GM19324 (cell line): ENCODE data around the gene HIVEP3.
"Not testable (repeated sequence)": the region's sequence is repeated elsewhere in the genome, so short reads cannot be mapped to it uniquely, and the experiment has no call there.

Source experiments
- ATAC-seq: cut with Tn5 transposase; IDR thresholded peaks from one replicate; pipeline ENCODE4 v1.9.1; 2021; ENCODE audit warnings: mild to moderate bottlenecking, moderate library complexity; ENCODE audit not compliant: unreplicated experiment, low FRiP score

Gene HIVEP3

GRCh38 chr1:41918450-41919043, at the start of gene HIVEP3:
Gene HIVEP3 (minus strand): TSS chr1:41918922.
- no peak for ATAC-seq

GRCh38 chr1:41964400-41964799, 45.7 kb upstream of the HIVEP3 start:
- ATAC-seq, result no peak

GRCh38 chr1:41963636-41964035, 44.9 kb upstream of the HIVEP3 start:
- ATAC-seq, result no peak

GRCh38 chr1:41958015-41958673, 39.4 kb upstream of the HIVEP3 start:
- no peak for ATAC-seq

- no peak for ATAC-seq
These were observed 38.8 kb upstream of the HIVEP3 start for GRCh38 chr1:41957568-41957967.

GRCh38 chr1:41955461-41956159, 36.9 kb upstream of the HIVEP3 start:
- ATAC-seq, result no peak

- ATAC-seq, result no peak
These were observed 35.8 kb upstream of the HIVEP3 start for GRCh38 chr1:41954533-41954944.

GRCh38 chr1:41953291-41953690, 34.6 kb upstream of the HIVEP3 start:
- ATAC-seq, result no peak

- no peak for ATAC-seq
These were observed 33.5 kb upstream of the HIVEP3 start for GRCh38 chr1:41952208-41952607.

GRCh38 chr1:41951492-41951891, 32.8 kb upstream of the HIVEP3 start:
- not testable (repeated sequence) for ATAC-seq

- no peak for ATAC-seq
These were observed 32.1 kb upstream of the HIVEP3 start for GRCh38 chr1:41950820-41951219.

- ATAC-seq, result not testable (repeated sequence)
These were observed 27.2 kb upstream of the HIVEP3 start for GRCh38 chr1:41945946-41946345.

GRCh38 chr1:41943717-41944116, 25.0 kb upstream of the HIVEP3 start:
- no peak for ATAC-seq

GRCh38 chr1:41942278-41942677, 23.6 kb upstream of the HIVEP3 start:
- no peak for ATAC-seq

GRCh38 chr1:41941381-41941780, 22.7 kb upstream of the HIVEP3 start:
- no peak for ATAC-seq

- ATAC-seq, result no peak
These were observed 20.5 kb upstream of the HIVEP3 start for GRCh38 chr1:41939194-41939593.

- ATAC-seq, result no peak
These were observed 17.4 kb upstream of the HIVEP3 start for GRCh38 chr1:41936107-41936506.

- ATAC-seq, result no peak
These were observed 16.5 kb upstream of the HIVEP3 start for GRCh38 chr1:41935226-41935625.

- no peak for ATAC-seq
These were observed 14.4 kb upstream of the HIVEP3 start for GRCh38 chr1:41933106-41933505.

- ATAC-seq, result no peak
These were observed 12.9 kb upstream of the HIVEP3 start for GRCh38 chr1:41931578-41931977.

- no peak for ATAC-seq
These were observed 8.4 kb upstream of the HIVEP3 start for GRCh38 chr1:41927118-41927517.

- ATAC-seq, result no peak
These were observed 7.0 kb upstream of the HIVEP3 start for GRCh38 chr1:41925712-41926111.
